Panc1 (cell line): Measurements from ENCODE around the gene GLRX. TPM values are rescaled to one million over a fixed set of nuclear protein-coding genes. Genes with fewer than 3 reads are reported as not detected.
A peak's percentile ranks its signal among the peaks of the same experiment; 100 is the strongest.

Experiments
- ATAC-seq: fragments of 200-7000 bp; cut with Tn5 transposase; 2 replicates; pipeline ENCODE4 v1.9.1; 2020; ENCODE audit warnings: mild to moderate bottlenecking, moderate library complexity
- Bru-seq: library from RNA; stranded (reverse); fragments of 400-500 nt; gene quantifications from one replicate; lab custom pipeline; 2021; lab: Mats Ljungman, UMichigan
- BruChase-seq, 2 experiments: library from RNA; stranded (reverse); fragments of 400-500 nt; gene quantifications; one replicate each; lab custom pipeline; 2021; lab: Mats Ljungman, UMichigan
- BruUV-seq: library from RNA; stranded (reverse); fragments of 400-500 nt; replicated peaks from 2 replicates; lab custom pipeline; 2021; lab: Mats Ljungman, UMichigan
- CTCF ChIA-PET: fragments of 300-600 bp; sonication (Branson Sonifier 250); formaldehyde crosslinking; loops from one replicate; lab custom pipeline; 2022; ENCODE audit warnings: antibody characterized with exemption; lab: Charles Lee
- POLR2A ChIA-PET: fragments of 300-600 bp; sonication (Branson Sonifier 250); formaldehyde crosslinking; loops from one replicate; lab custom pipeline; 2022; ENCODE audit warnings: antibody characterized with exemption; lab: Charles Lee
- DNase-seq: peaks from one replicate; pipeline ENCODE4 v3.0.0-alpha.2; 2010; ENCODE audit warnings: low read depth, low spot score
- H3K27ac ChIP-seq: 2 replicates; pipeline ENCODE4 v1.5.1; 2011; ENCODE audit warnings: mild to moderate bottlenecking, low read length, inconsistent platforms
- H3K27me3 ChIP-seq: fragments of 200-500 bp; sonication (Bioruptor generic); 2 replicates; pipeline ENCODE4 v1.6.0; 2014; ENCODE audit warnings: low read length, inconsistent platforms; ENCODE audit not compliant: control insufficient read depth, insufficient read depth
- H3K36me3 ChIP-seq: fragments of 200-500 bp; sonication (Bioruptor generic); 2 replicates; pipeline ENCODE4 v1.5.1; 2014; ENCODE audit warnings: inconsistent platforms, mild to moderate bottlenecking, low read length, moderate library complexity; ENCODE audit not compliant: control insufficient read depth, insufficient read depth
- H3K4me1 ChIP-seq: 2 replicates; pipeline ENCODE4 v1.5.1; 2011; ENCODE audit warnings: inconsistent platforms, mild to moderate bottlenecking, low read length, moderate library complexity; ENCODE audit not compliant: control insufficient read depth, insufficient read depth
- H3K4me3 ChIP-seq, 2 experiments: 2 replicates each; pipeline ENCODE4 v1.5.1; 2011 to 2012; ENCODE audit warnings: low read depth in 2 of 2, low read length in 2 of 2, mild to moderate bottlenecking in 2 of 2, inconsistent platforms in 1 of 2, moderate library complexity in 1 of 2
- H3K9me3 ChIP-seq: fragments of 200-500 bp; sonication (Bioruptor generic); 2 replicates; pipeline ENCODE4 v1.5.1; 2014; ENCODE audit warnings: low read depth, mild to moderate bottlenecking, inconsistent platforms, low read length, moderate library complexity; ENCODE audit not compliant: control insufficient read depth, insufficient read depth
- POLR2AphosphoS5 ChIP-seq: IDR thresholded peaks from 2 replicates; pipeline ENCODE4 v1.6.1; 2012; ENCODE audit warnings: mild to moderate bottlenecking, low read depth, low read length, moderate library complexity
- REST ChIP-seq, 2 experiments: IDR thresholded peaks; 2 replicates each; pipeline ENCODE4 v1.6.1; 2011 to 2012; ENCODE audit warnings: low read depth in 2 of 2, control low read depth in 1 of 2, low read length in 1 of 2, mild to moderate bottlenecking in 1 of 2, moderate library complexity in 1 of 2; ENCODE audit not compliant: insufficient read depth in 1 of 2
- SIN3A ChIP-seq: IDR thresholded peaks from 2 replicates; pipeline ENCODE4 v1.6.1; 2012; ENCODE audit warnings: low read depth, mild to moderate bottlenecking, low read length, moderate library complexity, borderline replicate concordance; ENCODE audit not compliant: insufficient read depth
- TCF7L2 ChIP-seq: IDR thresholded peaks from 2 replicates; pipeline ENCODE4 v1.6.1; 2011; ENCODE audit warnings: mild to moderate bottlenecking, low read depth, low read length, inconsistent platforms
- in situ Hi-C: cut with HindIII; loops from 2 replicates; pipeline ENCODE4 v1.10.0; 2016; ENCODE audit warnings: low sequenced_read_pairs, low pct_unique_long_range_greater_than_20kb
- intact Hi-C: fragments of 100-400 bp; cut with micrococcal nuclease; formaldehyde crosslinking; loops from one replicate; pipeline ENCODE4 v1.10.0; 2022; ENCODE audit not compliant: unreplicated experiment
- long read RNA-seq: library from polyadenylated mRNA; unstranded; transcript quantifications from one replicate; pipeline ENCODE4 v2.0.0, GENCODE V29; 2021; ENCODE audit not compliant: unreplicated experiment
- polyA plus RNA-seq: library from polyadenylated mRNA; unstranded; fragments of >200 nt; gene quantifications from one replicate; pipeline ENCODE4 v1.2.1, GENCODE V29; 2012; ENCODE audit warnings: missing spikeins; ENCODE audit not compliant: insufficient read length
- total RNA-seq: library from RNA; stranded (reverse); gene quantifications from one replicate; pipeline ENCODE4 v1.2.1, GENCODE V29; 2021; ENCODE audit not compliant: unreplicated experiment
- TF ChIP-seq, protein P1 (sequence below): fragments of 450-650 bp; IDR thresholded peaks from 2 replicates; pipeline ENCODE4 v1.5.1; 2017; ENCODE audit warnings: mild to moderate bottlenecking

GLRX gene
- 5.8 TPM for total RNA-seq
- polyA plus RNA-seq: 5.3 TPM
- percentile 22 among the genes with signal in this experiment for Bru-seq, nascent RNA
- BruChase-seq, experiment 1, labeled RNA remaining after a 2-hour chase: percentile 21 among the genes with signal in this experiment
- percentile 24 among the genes with signal in this experiment for BruChase-seq, experiment 2, labeled RNA remaining after a 6-hour chase
- long read RNA-seq, partial matches to known transcripts: 0 of 9 reads
- long read RNA-seq, other reads (novel, unspliced or antisense): 7 of 9 reads

DNA sequence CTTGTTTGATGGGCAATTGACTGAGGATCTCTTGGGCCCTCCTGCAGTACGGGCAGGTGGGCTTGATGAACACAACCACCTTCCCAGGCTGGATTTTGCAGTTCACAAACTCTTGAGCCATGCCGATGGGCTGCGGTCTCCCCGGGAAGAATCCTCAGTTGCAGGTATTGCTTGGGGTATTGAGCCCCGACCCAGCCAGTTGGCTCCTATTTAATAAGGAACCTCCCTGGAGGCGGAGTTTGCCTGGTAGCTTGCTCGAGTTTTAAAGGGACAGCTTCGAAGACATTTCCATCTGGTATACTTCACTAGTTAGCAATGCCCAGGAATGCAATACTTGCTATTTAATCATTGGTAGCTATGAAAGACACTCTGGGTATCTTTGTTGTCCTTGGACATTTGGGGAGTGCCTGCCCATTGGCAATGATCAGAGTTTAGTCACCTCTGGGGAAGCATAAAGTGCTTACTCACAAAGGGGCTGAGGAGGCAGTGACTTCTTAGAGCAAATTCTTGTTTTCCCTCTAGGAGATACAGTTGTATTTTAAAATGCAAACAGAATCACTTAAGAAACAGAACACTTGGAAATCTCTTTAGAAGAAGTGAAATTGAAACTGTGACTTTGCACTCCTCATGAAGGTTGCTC, at the start of gene GLRX:
GLRX (minus strand) TSS at position 185 of the 640 bp plus-strand sequence; CDS start at position 121, 64 bp downstream.
- DNase-seq (peak; percentile 64), ATAC-seq (peak; percentile 90)
- ChIA-PET POLR2A (interaction anchor here (0.5 to 0.6 kb wide), 2 partner anchors 20 to 57 kb away, joined by 5 to 6 read pairs; no protein-coding TSS in a partner anchor), CTCF (interaction anchor here (0.6 to 0.7 kb wide), 2 partner anchors 141 to 143 kb away, joined by 3 read pairs; no protein-coding TSS in a partner anchor)
- Histone ChIP-seq H3K27ac (peak within 1 kb of the TSS; percentile 32), H3K27me3 (no peaks in the 10 kb centered on the region), H3K9me3 (no peaks in the 10 kb centered on the region), H3K4me1 (peaks cover 23% of the 10 kb centered on the region), H3K4me3 (peak within 1 kb of the TSS; percentile 77 to 96), H3K36me3 (peaks cover 2% of the 10 kb centered on the region; the same call in 1 of the 2 replicates)
- in situ Hi-C loops (no loop called here), intact Hi-C loops (no loop called here)
- TF ChIP-seq POLR2AphosphoS5 (no peak), SIN3A (no peak), TCF7L2 (0 out of 2 replicates have a peak, but pooled peaks have one; percentile 0)
- TF ChIP-seq, protein P1, sequence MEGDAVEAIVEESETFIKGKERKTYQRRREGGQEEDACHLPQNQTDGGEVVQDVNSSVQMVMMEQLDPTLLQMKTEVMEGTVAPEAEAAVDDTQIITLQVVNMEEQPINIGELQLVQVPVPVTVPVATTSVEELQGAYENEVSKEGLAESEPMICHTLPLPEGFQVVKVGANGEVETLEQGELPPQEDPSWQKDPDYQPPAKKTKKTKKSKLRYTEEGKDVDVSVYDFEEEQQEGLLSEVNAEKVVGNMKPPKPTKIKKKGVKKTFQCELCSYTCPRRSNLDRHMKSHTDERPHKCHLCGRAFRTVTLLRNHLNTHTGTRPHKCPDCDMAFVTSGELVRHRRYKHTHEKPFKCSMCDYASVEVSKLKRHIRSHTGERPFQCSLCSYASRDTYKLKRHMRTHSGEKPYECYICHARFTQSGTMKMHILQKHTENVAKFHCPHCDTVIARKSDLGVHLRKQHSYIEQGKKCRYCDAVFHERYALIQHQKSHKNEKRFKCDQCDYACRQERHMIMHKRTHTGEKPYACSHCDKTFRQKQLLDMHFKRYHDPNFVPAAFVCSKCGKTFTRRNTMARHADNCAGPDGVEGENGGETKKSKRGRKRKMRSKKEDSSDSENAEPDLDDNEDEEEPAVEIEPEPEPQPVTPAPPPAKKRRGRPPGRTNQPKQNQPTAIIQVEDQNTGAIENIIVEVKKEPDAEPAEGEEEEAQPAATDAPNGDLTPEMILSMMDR: no peak
- no TSS peak for BruUV-seq

DNA sequence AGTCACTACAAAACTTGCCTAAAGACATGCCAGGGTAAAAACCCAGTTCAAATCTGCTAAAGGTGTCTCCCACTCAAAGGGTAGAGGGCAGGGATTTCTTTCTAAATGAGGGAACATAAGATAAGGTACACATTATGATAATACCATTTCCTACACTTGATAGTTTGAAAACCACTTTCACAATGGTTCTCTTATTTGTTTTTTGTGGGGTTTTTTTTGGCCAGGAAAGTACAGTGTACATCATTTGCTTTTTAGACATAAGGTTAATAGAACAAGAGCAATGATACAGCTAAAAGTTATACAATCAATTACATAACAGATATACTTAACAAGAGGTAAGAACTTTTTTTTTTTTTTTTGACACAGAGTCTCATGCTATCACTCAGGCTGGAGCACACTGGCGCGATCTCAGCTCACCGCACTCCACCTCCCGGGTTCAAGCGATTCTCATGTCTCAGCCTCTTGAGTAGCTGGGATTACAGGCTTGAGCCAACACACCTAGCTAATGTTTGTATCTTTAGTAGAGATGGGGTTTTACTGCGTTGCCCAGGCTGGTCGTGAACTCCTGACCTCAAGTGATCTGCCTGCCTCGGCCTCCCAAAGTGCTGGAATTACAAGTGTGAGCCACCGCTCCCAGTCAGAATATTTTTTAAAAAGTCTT, 48.8 kb upstream of the GLRX start:
- Histone ChIP-seq H3K27ac (no peak overlapping the region), H3K4me3 (no peak overlapping the region), H3K4me1 (no peaks in the 10 kb centered on the region), H3K27me3 (no peaks in the 10 kb centered on the region), H3K9me3 (no peaks in the 10 kb centered on the region), H3K36me3 (no peaks in the 10 kb centered on the region)
- CTCF ChIA-PET: no interaction called here
- POLR2A ChIA-PET: no interaction called here
- in situ Hi-C loops: no loop called here
- no TSS peak for BruUV-seq
- intact Hi-C loops: no loop called here
- ATAC-seq (no peak), DNase-seq (no peak)
- TF ChIP-seq, protein P1: no peak
- no peak for TF ChIP-seq REST (IDR thresholded peaks at IDR 0.05; ENCODE audit: insufficient read depth in 1 of 2, low read depth in 2 of 2, low read length in 1 of 2)
- no peak for TF ChIP-seq POLR2AphosphoS5
- TF ChIP-seq TCF7L2: no peak
- no peak for TF ChIP-seq SIN3A
